HepG2 (cell line): Measurements from ENCODE around the gene ZNF556.

Source experiments
- ARNTL ChIP-seq: sonication (generic); formaldehyde crosslinking; IDR thresholded peaks from 2 replicates; pipeline ENCODE4 v1.4.0; 2020; ENCODE audit warnings: mild to moderate bottlenecking, missing genetic modification reagents
- HCFC1 ChIP-seq: fragments of 150-350 bp; IDR thresholded peaks from 2 replicates; pipeline ENCODE4 v1.6.1; 2014; ENCODE audit warnings: low read depth, low read length
- TF ChIP-seq, protein P1 (sequence below): sonication (generic); formaldehyde crosslinking; IDR thresholded peaks from 2 replicates; pipeline ENCODE4 v1.5.0; 2020; ENCODE audit warnings: mild to moderate bottlenecking, missing genetic modification reagents, moderate library complexity

DNA sequence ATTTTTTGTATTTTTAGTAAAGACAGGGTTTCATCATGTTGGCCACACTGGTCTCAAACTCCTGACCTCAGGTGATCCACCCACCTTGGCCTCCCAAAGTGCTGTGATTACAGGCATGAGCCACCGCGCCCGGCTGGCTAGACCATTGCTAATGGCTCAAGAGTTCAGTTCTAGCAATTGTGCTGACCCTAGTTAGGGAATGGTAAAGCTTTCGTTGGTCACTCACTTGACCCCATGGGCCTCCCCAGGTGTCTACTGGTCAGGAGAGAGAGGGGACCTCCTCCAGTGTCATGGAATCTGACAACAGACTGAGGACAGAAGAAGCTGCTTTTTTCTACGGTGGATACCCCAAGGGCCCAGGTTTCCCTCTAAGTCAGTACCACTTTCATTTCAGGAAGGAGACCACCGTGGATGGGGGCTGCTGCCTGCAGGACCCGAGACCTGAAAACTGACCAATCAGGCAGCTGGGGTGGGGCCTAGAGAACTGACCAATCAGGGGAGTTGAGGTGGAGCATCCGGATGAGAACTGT, 575 bp upstream of the ZNF556 start:
- TF ChIP-seq ARNTL (CRISPR knock-in tag) (no peak), HCFC1 (no peak)
- TF ChIP-seq, protein P1, sequence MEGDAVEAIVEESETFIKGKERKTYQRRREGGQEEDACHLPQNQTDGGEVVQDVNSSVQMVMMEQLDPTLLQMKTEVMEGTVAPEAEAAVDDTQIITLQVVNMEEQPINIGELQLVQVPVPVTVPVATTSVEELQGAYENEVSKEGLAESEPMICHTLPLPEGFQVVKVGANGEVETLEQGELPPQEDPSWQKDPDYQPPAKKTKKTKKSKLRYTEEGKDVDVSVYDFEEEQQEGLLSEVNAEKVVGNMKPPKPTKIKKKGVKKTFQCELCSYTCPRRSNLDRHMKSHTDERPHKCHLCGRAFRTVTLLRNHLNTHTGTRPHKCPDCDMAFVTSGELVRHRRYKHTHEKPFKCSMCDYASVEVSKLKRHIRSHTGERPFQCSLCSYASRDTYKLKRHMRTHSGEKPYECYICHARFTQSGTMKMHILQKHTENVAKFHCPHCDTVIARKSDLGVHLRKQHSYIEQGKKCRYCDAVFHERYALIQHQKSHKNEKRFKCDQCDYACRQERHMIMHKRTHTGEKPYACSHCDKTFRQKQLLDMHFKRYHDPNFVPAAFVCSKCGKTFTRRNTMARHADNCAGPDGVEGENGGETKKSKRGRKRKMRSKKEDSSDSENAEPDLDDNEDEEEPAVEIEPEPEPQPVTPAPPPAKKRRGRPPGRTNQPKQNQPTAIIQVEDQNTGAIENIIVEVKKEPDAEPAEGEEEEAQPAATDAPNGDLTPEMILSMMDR (CRISPR knock-in tag), result no peak
